HuH-7.5 (cell line): ENCODE measurements around the gene UBXN10.

Experiments
- DNase-seq: peaks from one replicate; pipeline ENCODE4 v3.0.0; 2011; ENCODE audit warnings: low spot score

The UBXN10 gene

DNA sequence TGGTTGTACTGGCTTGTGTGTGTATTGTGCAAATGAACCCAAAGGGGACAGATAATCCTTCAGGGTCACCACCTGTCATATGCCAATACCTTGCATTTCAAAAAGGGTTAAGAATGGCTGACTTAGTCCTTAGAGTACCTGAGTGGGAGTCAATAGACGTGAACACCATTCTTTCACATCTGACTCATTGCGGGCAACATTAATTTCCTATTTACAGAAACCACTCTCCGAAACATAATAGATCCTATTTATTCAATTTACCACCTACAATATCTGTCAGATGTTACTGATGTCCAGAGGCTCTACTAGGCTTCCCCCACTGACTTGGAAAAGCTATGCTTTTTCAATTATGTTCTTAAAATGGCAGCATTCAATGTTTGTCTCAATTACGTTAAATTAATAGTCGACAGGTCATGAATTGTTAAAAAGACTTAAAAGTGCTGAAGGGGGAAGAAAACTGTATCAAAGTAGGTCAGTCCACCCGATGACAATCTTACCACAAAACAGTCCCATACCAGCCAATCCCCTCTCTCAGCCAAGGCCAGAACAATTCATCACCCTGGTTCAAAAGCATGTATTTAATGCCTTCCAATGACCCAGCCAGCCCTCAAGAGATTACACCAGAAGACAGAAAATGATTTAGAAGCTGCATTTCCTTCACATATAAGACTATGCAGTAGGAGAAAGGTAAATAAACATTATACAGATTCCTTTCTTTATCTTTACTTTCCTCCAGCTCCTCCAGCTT, 49.1 kb downstream of the UBXN10 start:
- DNase-seq: no peak

DNA sequence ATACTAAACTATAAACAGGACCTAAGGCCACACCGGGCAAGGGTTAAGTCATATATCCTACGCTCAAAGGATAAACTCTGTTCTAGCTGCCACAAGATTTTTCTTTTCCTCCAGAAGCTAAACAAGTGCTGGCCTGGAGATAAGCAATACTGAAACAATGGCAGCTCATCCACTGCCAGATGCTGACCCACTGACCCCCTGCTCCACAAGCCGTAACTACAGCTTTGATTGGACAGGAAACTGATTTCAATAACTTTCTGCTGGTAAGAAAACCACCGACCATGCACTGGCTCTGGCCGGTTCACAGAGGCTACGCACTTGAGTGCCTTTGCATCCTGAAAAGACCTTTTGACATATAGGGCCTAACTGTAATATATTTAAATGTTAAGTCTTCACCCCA, 51.8 kb downstream of the UBXN10 start:
- DNase-seq: no peak

DNA sequence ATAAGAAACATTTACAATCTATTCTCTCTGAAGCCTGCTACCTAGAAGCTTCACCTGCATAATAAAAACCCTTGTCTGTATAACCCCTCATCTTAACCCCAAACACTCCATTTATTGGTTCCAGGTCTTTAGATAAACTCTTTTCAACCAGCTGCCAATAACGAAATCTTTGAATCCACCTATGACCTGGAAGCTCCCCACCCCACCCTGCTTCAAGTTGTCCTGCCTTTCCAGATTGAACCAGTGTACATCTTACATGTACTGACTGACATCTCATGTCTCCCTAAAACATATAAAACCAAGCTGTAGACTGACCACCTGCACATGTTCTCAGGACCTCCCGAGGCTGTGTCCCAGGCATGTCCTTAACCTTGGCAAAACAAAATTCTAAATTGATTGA, 54.1 kb downstream of the UBXN10 start:
- DNase-seq: no peak

GRCh38 chr1:20242890-20243479, 57.1 kb downstream of the UBXN10 start:
- DNase-seq: no peak
